Tongue (tissue), 2 donors: ENCODE results near the gene GON4L. TPM values are rescaled to one million over a fixed set of nuclear protein-coding genes. Genes with fewer than 3 reads are reported as not detected.
"Not testable (repeated sequence)": the region's sequence is repeated elsewhere in the genome, so short reads cannot be mapped to it uniquely, and the experiment has no call there.

Source experiments
- DNase-seq: peaks from one replicate; pipeline ENCODE4 v3.0.0-alpha.2; 2015
- total RNA-seq: library from RNA; depleted of rRNA; stranded (reverse); fragments of >200 nt; gene quantifications from one replicate; pipeline ENCODE4 v1.2.3, GENCODE V29; 2014

GON4L gene
- total RNA-seq = 41.3 TPM

- peak; percentile 97 for DNase-seq
Observed at GRCh38 chr1:155856975-155857930, at the start of gene GON4L. GON4L (minus strand) TSS chr1:155857214; CDS start chr1:155853780, 3,434 bp downstream.

GRCh38 chr1:155904261-155904660 lies 47.2 kb upstream of the GON4L start:
- DNase-seq = no peak

- no peak for DNase-seq
Observed at GRCh38 chr1:155900161-155900560, 43.1 kb upstream of the GON4L start.

GRCh38 chr1:155899683-155900082 lies 42.7 kb upstream of the GON4L start:
- no peak for DNase-seq

- no peak for DNase-seq
Observed at GRCh38 chr1:155898888-155899287, 41.9 kb upstream of the GON4L start.

GRCh38 chr1:155897746-155898145 lies 40.7 kb upstream of the GON4L start:
- DNase-seq = no peak

- DNase-seq = not testable (repeated sequence)
Observed at GRCh38 chr1:155896476-155896875, 39.5 kb upstream of the GON4L start.

- DNase-seq = not testable (repeated sequence)
Observed at GRCh38 chr1:155895617-155896016, 38.6 kb upstream of the GON4L start.

- peak; percentile 57 for DNase-seq
Observed at GRCh38 chr1:155893389-155894142, 36.6 kb upstream of the GON4L start.

- no peak for DNase-seq
Observed at GRCh38 chr1:155892796-155893195, 35.8 kb upstream of the GON4L start.

GRCh38 chr1:155890251-155890650 lies 33.2 kb upstream of the GON4L start:
- DNase-seq = no peak

GRCh38 chr1:155889566-155889965 lies 32.6 kb upstream of the GON4L start:
- DNase-seq = no peak

- DNase-seq = no peak
Observed at GRCh38 chr1:155888481-155888880, 31.5 kb upstream of the GON4L start.

- no peak for DNase-seq
Observed at GRCh38 chr1:155884982-155885381, 28.0 kb upstream of the GON4L start.

- DNase-seq = no peak
Observed at GRCh38 chr1:155884031-155884960, 27.3 kb upstream of the GON4L start.

GRCh38 chr1:155882766-155883165 lies 25.8 kb upstream of the GON4L start:
- no peak for DNase-seq

- DNase-seq = no peak
Observed at GRCh38 chr1:155882235-155882634, 25.2 kb upstream of the GON4L start.

GRCh38 chr1:155880950-155881349 lies 23.9 kb upstream of the GON4L start:
- DNase-seq = no peak

- no peak for DNase-seq
Observed at GRCh38 chr1:155880251-155880650, 23.2 kb upstream of the GON4L start.

GRCh38 chr1:155877945-155878344 lies 20.9 kb upstream of the GON4L start:
- DNase-seq = no peak

- DNase-seq = peak; percentile 72
Observed at GRCh38 chr1:155873860-155874259, 16.8 kb upstream of the GON4L start.

GRCh38 chr1:155872527-155872926 lies 15.5 kb upstream of the GON4L start:
- DNase-seq = no peak
